GM19023 (cell line): ENCODE data around the gene QARS1.

Experiments used
- ATAC-seq: cut with Tn5 transposase; IDR thresholded peaks from one replicate; pipeline ENCODE4 v1.9.1; 2021; ENCODE audit warnings: mild to moderate bottlenecking, moderate library complexity; ENCODE audit not compliant: unreplicated experiment

Gene QARS1

DNA sequence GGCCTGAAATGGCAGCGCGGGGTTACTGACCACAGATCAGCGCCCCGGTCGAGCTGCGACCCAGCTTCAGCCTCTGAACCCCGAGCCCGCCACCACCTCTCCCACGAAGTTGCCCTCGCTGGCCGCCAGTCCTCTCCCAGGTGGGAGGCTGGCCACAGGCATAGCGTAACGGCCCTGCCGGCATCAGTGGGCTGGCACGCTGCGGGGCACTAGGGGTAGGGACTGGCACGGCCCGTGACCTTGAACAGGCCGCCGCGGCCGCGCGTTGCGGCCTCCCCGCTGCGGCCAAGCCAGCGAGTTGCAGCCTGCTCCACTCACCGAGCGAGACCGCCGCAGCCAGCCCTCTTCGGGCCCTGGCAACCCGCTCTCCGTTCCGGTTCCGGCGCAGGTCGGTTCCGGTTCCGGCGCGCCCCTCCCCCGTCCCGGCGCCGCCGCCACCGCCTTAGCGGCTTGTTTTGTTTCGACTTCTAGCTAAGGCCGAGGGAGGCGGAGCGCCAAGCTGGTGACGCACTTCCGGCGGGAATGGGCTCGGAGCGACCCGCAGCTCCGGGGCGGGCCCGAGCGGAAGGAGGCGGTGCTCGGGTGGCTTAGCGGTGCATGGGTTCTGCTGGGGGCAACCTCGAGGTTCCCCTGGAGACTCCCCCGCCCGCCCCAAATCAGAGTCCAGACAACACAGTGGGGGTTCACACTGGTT, 16.0 kb upstream of the QARS1 start, which contains the start of gene USP19:
USP19 (minus strand) TSS at position 386 of the 694 bp plus-strand sequence. CDS start 1,678 bp downstream, outside the sequence.
- peak; percentile 88 for ATAC-seq

- ATAC-seq, result peak; percentile 6
Observed at GRCh38 chr3:49120096-49120437, 15.5 kb upstream of the QARS1 start.

GRCh38 chr3:49119439-49119838, 14.9 kb upstream of the QARS1 start:
- ATAC-seq, result no peak

DNA sequence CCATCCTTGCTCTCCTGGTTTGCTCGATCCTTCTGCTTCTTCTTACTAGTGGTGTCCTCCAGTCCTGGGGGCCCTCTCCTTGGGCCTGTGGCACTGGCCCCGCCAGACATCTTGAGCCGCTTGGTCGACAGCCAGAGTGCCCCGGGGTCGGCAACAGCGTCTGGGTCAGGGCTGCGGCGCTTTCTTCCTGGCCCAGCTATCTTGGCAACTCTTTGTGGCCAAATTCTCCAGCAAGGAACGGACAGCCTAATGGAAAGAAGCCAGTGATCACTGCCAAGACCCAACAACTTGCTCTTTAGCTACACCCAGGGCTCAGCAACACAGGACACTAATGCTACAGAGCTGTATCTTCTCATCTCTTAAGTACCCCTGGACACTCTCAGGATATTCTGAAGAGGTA, 14.5 kb upstream of the QARS1 start:
- ATAC-seq, result no peak

DNA sequence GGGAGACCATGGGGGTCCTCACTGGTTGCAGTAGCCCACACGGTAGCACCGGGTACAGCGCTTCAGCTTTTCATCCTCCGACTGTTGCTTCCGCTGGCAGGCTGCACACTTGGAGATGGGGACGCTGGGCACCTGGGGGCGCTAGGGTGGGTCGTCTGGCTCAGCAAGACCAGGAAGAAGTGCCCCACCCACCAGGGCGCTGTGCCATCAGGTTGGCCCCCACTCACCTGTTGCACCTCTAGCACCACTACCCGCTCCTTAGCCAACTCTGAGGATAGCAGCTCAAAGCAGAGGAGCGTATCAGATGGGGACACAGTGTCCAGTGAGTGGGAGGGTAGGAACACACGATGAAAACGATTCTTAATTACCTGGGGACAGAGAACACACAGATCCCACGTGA, 7.7 kb upstream of the QARS1 start:
- ATAC-seq, result no peak

- ATAC-seq, result no peak
Observed at GRCh38 chr3:49111347-49111746, 6.8 kb upstream of the QARS1 start.

DNA sequence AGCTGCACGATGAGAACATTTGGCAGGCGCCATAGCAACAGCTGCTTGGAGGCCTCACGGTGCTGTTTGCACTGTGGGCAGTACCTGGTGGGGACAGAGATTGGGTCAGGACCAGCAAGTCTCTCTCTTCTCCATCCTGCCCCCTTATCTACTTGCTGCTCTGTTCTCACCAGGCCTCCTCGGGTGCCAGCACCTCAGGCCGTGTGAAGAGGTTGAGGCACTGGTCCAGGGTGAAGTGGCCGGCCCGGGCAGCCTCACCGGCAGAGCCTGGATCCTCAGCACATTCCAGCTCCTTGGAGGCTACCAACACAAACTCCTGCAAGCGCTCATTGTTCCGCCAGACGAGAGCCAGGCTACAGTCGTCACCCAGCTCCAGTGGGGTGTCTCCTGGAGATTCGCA, 6.2 kb upstream of the QARS1 start:
- ATAC-seq, result no peak

DNA sequence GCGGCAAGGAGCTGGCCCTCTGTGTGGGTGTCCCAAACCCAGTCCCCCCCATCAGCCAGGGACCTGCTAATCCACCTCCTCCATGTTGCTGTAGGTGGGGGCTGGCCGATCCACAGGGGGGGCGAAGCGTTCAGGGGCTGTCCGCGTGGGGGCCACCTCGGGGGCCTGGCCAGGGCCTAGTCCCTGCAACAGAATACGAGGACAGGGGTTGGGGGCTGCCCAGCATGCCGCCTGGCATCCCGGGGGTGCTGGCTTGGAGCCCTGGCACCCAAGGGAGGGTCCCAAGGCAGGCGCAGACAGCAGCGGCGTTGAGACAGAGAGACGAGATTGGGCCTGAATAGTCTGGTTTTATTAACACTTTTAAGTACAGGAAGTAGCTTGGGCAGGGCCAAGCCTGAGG, 3.8 kb upstream of the QARS1 start:
- no peak for ATAC-seq

GRCh38 chr3:49104052-49104426, 518 bp downstream of the QARS1 start:
- ATAC-seq, result no peak

- ATAC-seq, result no peak
Observed at GRCh38 chr3:49100046-49100615, 4.4 kb downstream of the QARS1 start.

GRCh38 chr3:49098910-49099630, 5.5 kb downstream of the QARS1 start:
- ATAC-seq, result no peak

DNA sequence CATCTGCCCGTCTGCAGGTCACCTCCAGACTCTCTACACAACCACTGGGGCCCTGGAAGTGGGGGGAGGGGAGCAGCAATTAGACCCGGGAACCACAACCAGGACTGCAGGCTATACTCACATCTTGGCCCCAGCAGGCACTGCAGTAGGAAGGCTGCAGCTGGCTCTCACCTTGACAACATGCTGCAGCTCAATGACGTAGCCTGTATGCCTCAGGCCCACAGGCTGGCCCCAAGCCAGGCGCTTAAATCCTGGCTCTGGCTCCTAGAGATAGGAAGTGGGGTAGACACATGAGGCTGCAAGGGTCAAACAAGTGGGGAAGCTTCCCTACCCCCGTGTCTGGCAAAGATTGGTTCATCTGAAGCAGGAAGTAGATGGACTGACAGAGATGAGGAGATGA, 6.1 kb downstream of the QARS1 start:
- ATAC-seq, result no peak

DNA sequence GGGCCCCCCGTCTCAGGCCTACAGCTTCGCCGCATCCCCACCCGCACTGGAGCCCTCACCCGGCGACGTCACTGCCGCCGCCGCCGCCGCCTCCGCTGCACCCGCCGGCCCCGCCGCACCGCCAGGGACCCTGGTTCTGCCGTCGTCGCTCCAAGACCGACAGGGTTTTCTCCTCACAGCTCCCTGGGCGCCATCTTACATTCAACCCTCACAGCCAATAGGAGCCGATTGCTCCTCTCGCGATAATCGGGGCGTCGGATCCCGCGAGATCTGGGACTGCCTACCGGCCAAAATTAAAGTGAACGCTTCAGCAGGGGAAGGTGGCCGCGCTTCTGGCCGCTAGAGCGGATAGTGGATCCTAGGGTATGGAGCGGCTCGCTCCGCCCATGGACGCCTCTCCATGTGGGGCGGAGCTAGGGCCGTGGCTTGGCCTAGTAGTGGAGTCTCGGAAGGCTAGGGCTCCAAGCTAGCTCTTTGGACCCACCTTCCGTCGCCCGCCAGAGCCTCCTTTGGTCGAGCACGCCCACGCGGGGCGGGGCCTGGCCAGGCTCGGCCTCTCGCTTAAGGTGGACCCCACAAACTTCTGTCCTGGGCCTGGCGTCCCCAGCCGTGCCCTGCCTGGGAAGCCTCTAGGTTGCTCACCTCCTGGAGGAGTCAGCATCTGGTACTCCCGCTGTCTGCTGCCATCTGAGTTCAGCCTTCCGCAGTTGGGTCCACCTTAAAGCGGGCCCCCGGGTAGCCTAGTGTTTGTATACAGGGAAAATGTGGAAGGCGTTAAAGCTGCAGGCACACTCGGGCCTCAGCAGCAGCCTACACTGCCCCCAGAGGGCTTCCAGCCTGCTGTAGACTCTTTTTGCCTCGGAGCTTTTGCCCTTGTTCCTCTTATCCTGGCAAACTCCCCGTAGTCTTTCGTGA, 10.4 kb downstream of the QARS1 start, which contains the start of gene QRICH1:
QRICH1 (minus strand) TSS at position 219 of the 915 bp plus-strand sequence. CDS start 17,054 bp downstream, outside the sequence.
- ATAC-seq, result peak; percentile 83

- peak; percentile 39 for ATAC-seq
Observed at GRCh38 chr3:49092938-49093852, 11.4 kb downstream of the QARS1 start.

- no peak for ATAC-seq
Observed at GRCh38 chr3:49081429-49081828, 23.1 kb downstream of the QARS1 start.

DNA sequence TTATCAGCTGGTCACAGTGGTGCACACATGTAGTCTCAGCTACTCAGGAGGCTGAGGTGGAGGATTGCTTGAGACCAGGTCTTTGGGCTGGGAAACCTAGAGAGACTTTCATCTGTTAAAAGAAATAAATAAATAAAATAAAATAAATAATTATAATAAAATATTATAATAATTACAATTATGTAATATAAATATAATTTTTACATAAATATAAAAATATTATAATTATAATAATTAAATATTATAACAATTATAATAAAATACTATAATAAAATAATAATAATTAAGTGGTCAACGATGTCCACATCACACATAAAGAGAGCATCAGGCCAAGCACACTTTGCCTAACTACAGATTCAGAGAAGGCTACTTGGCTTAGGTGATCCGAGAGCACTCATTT, 25.3 kb downstream of the QARS1 start:
- ATAC-seq, result no peak

GRCh38 chr3:49076646-49077045, 27.9 kb downstream of the QARS1 start:
- no peak for ATAC-seq

DNA sequence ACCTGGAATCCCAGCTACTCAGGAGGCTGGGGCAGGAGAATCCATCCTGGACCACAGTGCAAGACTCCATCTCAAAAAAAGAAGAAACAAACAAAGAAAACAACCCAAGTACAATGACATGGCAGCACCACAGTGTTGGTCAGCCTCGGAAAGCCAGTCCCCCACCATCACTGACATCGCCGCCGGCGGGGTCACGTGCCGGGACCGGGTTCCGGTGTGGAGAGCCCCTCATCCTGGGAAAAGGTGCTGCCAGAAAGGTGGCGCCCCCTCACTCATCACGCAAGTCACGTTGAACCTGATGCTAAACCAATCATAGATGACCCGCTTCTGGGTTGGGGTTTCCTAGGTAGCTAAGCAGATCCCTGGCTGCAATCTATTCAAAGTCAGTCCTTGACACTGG, 28.4 kb downstream of the QARS1 start:
- ATAC-seq, result no peak

GRCh38 chr3:49058011-49058410, 46.5 kb downstream of the QARS1 start:
- ATAC-seq, result no peak

DNA sequence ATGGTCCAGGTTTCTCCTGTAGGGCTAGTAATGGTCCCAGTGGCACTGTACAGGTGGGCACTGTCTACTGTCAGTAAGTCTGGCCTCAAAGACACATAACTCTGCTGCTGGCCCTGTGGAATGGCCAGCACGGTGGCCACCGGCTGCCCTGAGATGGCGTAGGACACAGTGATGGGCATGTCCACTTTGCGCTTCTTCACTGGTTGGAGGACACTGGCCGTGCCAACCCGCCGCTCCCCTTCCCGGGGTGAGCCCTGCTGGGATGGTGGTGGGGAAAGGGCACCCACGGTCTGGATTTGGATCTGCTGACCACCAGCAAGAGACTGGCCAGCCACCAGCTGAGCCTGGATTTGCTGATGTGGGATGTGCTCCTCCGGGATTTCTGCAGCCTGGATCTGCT, 47.3 kb downstream of the QARS1 start:
- ATAC-seq, result no peak
